ENCODE measurements around the gene HPS4.

HPS4 gene

GRCh38 chr22:26463688-26464087 is 19.9 kb downstream of the HPS4 start:
- no peak for TF ChIP-seq CTCF (IDR thresholded peaks at IDR 0.05; ENCODE audit: extremely low read depth, insufficient read depth, missing control alignments)
- no peak for DNase-seq (ENCODE audit: low spot score)
- in situ Hi-C loops (cut with MboI; ENCODE audit: low pct_unique_long_range_greater_than_20kb, low sequenced_read_pairs, unreplicated experiment): loop anchor here (10.0 kb wide), 1 partner anchor 99 kb away; no protein-coding TSS in a partner anchor

DNA sequence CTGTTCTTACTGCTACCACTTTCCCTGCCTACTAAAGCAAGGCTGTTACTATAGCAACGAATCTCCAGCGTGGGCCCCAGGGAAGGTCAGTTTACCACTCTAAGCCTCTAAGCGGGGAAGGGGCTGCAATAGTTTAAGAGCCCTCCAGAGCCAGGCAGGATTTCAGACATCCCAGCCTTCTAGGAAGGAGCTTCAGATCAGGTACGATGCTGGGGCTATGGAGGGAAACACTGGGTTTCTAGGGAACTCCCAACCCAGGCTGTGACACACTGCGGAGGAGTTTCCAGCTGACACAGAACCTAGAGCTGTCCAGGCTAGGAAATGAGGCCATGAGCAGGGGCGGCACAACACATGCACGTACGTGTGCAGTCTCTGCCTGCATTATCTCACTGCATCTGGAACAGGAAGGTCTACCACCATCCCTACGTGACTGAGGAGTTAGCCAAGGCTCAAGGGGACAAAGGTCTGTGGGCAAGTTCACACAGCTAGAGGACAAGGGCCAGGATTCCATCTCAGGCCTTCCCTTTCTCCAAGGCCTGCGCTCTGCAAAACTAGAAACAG is 20.4 kb downstream of the HPS4 start:
- DNase-seq (ENCODE audit: low spot score): no peak
- TF ChIP-seq CTCF (IDR thresholded peaks at IDR 0.05; ENCODE audit: extremely low read depth, insufficient read depth, missing control alignments): no peak
- in situ Hi-C loops (cut with MboI; ENCODE audit: low pct_unique_long_range_greater_than_20kb, low sequenced_read_pairs, unreplicated experiment): loop anchor here (10.0 kb wide), 1 partner anchor 98 kb away; no protein-coding TSS in a partner anchor

- no peak for DNase-seq (ENCODE audit: low spot score)
- TF ChIP-seq CTCF (IDR thresholded peaks at IDR 0.05; ENCODE audit: extremely low read depth, insufficient read depth, missing control alignments): no peak
- in situ Hi-C loops (cut with MboI; ENCODE audit: low pct_unique_long_range_greater_than_20kb, low sequenced_read_pairs, unreplicated experiment): loop anchor here (10.0 kb wide), 1 partner anchor 98 kb away; no protein-coding TSS in a partner anchor
Observed at GRCh38 chr22:26462641-26463040, 20.9 kb downstream of the HPS4 start.

DNA sequence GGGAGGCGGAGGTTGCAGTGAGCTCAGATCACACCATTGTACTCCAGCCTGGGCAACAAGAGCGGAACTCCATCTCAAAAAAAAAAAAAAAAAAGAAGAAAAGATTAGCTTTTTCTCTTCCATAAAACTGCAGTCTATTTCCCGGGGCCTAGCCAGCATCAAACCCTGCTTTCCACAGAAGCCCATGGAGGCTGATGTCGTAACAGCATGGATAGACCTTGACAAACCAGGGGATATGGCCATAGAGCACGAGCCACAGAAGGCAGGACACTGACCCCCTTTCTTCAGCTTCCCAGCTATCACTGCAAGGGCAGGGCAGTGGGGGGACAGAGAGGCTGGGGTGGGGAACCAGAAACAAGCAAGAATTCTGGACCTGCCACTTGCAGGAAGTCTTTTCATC is 21.5 kb downstream of the HPS4 start:
- in situ Hi-C loops (cut with MboI; ENCODE audit: low pct_unique_long_range_greater_than_20kb, low sequenced_read_pairs, unreplicated experiment): loop anchor here (10.0 kb wide), 1 partner anchor 97 kb away; no protein-coding TSS in a partner anchor
- no peak for TF ChIP-seq CTCF (IDR thresholded peaks at IDR 0.05; ENCODE audit: extremely low read depth, insufficient read depth, missing control alignments)

DNA sequence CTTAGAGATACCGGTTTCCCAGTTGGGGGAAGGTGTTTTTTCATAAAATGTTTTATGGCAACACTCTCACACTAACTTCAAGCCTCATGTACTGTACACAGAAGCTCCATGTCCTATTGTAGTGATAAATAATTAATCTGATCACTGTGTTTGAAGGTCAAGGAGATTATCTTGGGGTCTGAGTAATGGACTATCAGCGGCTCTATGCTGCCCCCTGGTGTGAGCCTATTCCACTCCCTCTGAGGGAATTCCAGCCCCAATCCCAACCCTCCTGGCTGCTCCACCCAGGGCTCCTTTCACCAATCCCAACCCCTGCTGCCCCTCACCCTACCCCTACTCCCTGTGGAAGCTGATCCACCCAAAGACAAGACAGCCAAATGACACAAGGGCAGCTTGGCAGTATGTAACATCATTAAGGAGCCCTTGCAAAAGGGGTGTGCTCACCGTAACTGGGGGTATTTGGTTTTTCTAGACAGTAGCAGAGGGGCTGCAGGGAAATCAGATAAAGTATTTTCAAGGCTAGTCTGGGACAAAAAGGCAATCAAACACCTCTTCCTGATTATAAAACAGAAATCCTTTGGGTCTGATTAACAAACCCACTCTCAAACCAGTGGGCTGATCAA is 22.3 kb downstream of the HPS4 start:
- peak; percentile 53 for DNase-seq (ENCODE audit: low spot score)
- in situ Hi-C loops (cut with MboI; ENCODE audit: low pct_unique_long_range_greater_than_20kb, low sequenced_read_pairs, unreplicated experiment): loop anchor here (10.0 kb wide), 1 partner anchor 96 kb away; no protein-coding TSS in a partner anchor
- peak; percentile 69 for TF ChIP-seq CTCF (IDR thresholded peaks at IDR 0.05; ENCODE audit: extremely low read depth, insufficient read depth, missing control alignments)

More for the DNA sequence above, 21.5 kb downstream of the HPS4 start:
- DNase-seq (ENCODE audit: low spot score): no peak

DNA sequence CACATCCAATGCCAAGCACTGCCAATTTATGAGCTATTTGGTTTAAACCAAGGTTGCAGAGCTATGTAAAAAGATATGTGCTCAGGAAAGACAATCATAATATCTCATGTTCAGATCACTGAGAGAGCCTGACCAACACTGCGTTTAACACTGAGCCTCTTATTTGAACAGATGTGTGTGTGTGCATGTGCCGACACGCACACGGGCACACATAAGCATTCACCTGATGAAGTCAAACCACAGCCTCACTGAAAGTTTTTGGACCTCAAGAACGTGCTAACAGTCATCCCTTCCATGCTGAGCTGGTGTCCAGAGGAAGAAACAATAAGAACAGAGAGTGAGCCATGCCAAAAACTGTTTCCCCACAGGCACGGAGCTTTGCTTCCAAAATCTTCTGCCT is 23.4 kb downstream of the HPS4 start:
- DNase-seq (ENCODE audit: low spot score): no peak
- TF ChIP-seq CTCF (IDR thresholded peaks at IDR 0.05; ENCODE audit: extremely low read depth, insufficient read depth, missing control alignments): no peak
- in situ Hi-C loops (cut with MboI; ENCODE audit: low pct_unique_long_range_greater_than_20kb, low sequenced_read_pairs, unreplicated experiment): loop anchor here (10.0 kb wide), 1 partner anchor 95 kb away; no protein-coding TSS in a partner anchor

Measured in GM13977 (cell line).